Fibroblast of upper back skin (primary cell): ENCODE data around the gene GOLPH3L.
"Not testable (repeated sequence)": the region's sequence is repeated elsewhere in the genome, so short reads cannot be mapped to it uniquely, and the experiment has no call there.

ENCODE experiments used
- DNase-seq: peaks from one replicate; pipeline ENCODE4 v3.0.0-alpha.2; 2013

The GOLPH3L gene

GRCh38 chr1:150654635-150655034, 42.3 kb downstream of the GOLPH3L start:
- not testable (repeated sequence) for DNase-seq

- no peak for DNase-seq
Measured at GRCh38 chr1:150650193-150650592, 46.8 kb downstream of the GOLPH3L start.

GRCh38 chr1:150649441-150650075, 47.4 kb downstream of the GOLPH3L start:
- DNase-seq: no peak

DNA sequence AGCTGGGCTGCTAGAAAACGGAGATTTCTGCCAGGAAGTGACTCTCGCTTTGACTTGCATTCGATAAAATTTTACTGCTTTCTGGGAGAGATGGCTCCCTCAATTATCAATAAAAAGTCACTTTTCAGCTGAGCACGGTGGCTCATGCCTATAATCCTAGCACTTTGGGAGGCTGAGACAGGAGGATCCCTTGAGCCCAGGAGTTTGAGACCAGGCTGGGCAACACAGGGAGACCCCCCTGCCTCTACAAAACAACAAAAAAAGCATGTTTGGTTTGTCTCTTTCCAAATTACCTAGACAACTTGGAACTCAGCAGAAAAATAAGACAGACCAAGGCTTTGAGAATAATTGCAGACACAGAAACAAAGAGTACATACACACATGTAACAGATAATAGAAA, 54.7 kb downstream of the GOLPH3L start:
- no peak for DNase-seq

GRCh38 chr1:150641126-150641815, 55.7 kb downstream of the GOLPH3L start:
- DNase-seq: not testable (repeated sequence)

DNA sequence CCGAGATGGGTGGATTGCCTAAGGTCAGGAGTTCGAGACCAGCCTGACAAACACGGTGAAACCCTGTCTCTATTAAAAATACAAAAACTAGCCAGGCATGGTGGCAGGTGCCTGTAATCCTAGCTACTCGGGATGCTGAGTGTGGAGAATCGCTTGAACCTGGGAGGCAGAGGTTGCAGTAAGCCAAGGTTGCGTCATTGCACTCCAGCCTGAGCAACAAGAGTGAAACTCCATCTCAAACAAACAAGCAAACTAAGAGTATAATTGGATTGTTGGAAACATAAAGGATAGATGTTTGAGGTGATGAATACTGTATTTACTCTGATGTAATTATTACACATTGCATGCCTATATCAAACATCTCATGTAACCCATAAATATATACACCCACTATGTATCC, 58.5 kb downstream of the GOLPH3L start:
- not testable (repeated sequence) for DNase-seq

- DNase-seq: not testable (repeated sequence)
Measured at GRCh38 chr1:150634839-150635622, 61.9 kb downstream of the GOLPH3L start.

DNA sequence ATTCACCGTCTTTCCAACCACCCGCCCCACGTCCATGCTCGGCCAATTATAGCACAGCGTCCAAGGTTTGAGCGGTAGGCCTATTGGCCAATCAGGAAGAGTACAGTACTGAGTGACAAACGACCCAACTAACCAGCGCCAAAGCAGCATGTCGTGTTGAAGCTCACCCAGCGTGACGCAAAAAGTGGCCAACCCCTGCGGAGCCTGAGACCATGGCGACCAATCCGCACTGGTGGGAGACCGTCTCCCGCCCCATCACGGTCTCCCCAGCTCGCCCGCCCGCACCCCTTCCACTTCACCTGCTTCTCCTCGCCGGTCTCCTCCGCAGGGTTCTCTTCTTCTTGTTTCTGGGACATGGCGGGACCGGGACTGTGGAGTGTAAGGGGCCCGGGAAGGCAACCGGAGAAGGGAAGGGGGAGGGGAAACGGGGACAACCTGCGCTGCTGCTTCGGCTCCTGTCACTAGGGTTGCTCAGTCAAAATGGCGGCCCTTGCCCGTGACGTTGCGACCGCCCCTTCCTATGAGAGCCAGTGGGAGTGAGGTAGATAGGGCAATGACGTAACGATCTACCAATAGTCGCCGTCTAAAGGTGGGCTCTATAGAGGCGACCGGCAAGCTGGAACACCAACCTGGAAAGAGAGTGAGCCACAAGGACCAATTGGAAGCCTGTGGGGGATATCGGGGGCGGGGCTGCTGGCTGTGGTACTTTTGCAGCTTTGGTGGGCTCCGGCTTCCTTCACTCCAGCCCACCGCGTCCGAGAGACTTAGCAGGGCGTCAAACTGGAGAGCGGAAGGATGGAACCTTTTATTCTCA, 67.6 kb downstream of the GOLPH3L start, which contains the start of gene ENSA:
TSS of gene ENSA (minus strand) at position 498 of the 814 bp plus-strand sequence. CDS start at position 356, 142 bp downstream.
- peak; percentile 100 for DNase-seq

DNA sequence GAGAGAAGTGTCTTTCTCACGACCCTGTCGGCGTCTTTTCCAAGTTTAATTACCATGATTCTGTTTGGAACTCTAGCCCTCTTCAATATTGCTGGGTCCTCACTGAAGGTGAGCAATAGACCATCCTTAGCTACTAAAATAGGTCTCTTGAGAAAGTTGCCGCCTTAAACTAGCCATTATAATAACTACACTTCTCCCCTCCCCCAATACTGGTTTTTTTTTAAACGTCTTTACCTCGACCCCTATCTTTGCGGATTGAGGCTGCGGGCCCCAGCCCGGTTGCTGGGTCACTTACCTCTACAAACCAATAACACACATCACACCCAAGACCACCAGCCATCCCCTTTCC, 68.2 kb downstream of the GOLPH3L start:
- no peak for DNase-seq

GRCh38 chr1:150627826-150628410, 69.0 kb downstream of the GOLPH3L start:
- DNase-seq: no peak

GRCh38 chr1:150626150-150626549, 70.8 kb downstream of the GOLPH3L start:
- DNase-seq: no peak

GRCh38 chr1:150624546-150624945, 72.4 kb downstream of the GOLPH3L start:
- not testable (repeated sequence) for DNase-seq

DNA sequence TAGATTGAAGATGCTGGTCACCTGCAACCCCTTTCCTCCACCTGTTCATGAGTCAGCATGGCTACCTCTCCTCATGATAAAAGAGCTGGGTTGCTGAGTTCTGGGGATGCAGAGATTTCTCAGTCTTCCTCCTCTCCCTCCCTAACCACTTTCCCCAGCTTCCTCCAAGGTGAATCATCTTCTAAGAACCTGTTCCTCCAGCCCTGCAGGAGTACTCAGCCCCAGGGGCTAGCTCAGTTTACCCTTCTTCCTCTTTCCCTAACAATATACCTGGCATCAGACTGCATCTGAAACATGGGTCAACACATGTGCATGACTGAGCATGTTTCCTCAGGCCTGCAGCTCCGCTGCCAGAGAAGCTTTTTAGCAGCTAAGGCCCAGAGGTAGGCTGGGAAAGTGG, 72.8 kb downstream of the GOLPH3L start:
- DNase-seq: not testable (repeated sequence)

GRCh38 chr1:150622303-150622975, 74.5 kb downstream of the GOLPH3L start:
- DNase-seq: no peak

DNA sequence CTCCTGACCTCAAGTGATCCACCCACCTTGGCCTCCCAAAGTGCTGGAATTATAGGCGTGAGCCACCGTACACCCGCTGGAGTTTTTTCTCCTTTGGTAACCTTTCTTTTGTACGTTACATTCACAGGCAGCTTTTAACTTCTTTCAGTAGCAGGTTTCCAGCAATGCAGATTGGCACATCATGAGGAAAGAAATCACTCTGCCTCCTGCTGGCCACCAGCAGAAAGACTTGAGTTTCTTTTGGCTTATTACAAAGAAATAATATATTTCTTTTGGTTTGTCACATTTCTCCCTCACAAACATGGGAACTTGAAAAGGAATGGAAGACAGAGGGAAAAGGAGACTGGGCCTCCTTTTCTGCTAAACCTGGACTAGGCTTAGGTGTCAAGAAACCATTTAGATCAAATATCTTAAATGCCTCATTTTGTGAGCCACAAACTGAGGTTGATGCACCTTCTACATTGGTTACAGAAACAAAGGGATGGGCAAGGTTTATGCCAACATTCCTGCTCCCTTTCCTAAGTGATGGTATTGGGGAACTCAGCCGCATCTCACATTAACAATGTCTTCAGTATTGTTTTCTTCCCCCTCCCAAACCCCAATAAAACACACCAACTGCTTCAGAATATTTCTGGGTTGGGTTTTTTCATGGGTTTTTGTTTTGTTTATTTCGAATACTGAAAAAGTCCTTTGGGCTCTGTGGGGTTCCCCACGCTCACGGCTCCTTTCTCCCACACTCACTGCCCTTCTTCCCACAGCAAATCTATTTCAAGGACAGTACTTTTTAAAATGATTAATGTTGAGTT, 75.3 kb downstream of the GOLPH3L start:
- peak; percentile 64 for DNase-seq

GRCh38 chr1:150620919-150621318, 76.0 kb downstream of the GOLPH3L start:
- DNase-seq: no peak

GRCh38 chr1:150619576-150620509, 77.1 kb downstream of the GOLPH3L start:
- DNase-seq: peak; percentile 72

GRCh38 chr1:150615346-150616201, 81.4 kb downstream of the GOLPH3L start:
- no peak for DNase-seq
